ENCODE results near the gene NR1D1. TPM values are rescaled to one million over a fixed set of nuclear protein-coding genes. Genes with fewer than 3 reads are reported as not detected.

Gene NR1D1
- total RNA-seq (2016; rRNA removed; fragmentation: Illumina TruSeq; extraction: Trizol) (1.4 and 2.1 TPM in 2 replicates), polyA plus RNA-seq (2011; rRNA removed) (2.7 and 3.6 TPM in 2 replicates), polyA minus RNA-seq (2011; rRNA and poly(A)+ RNA removed; ENCODE audit: low replicate concordance) (3.3 and 6.7 TPM in 2 replicates), Bru-seq, nascent RNA (percentile 83 among the genes with signal in this experiment), BruChase-seq, experiment 1, labeled RNA remaining after a 6-hour chase (percentile 81 among the genes with signal in this experiment), BruChase-seq, experiment 2, labeled RNA remaining after a 2-hour chase (percentile 81 among the genes with signal in this experiment)
- 0.88 and 1.1 TPM in 2 replicates for total RNA-seq (2016; cell fraction: cytosol; rRNA removed; fragmentation: Illumina TruSeq; extraction: Trizol; ENCODE audit: low read depth)
- total RNA-seq (2016; cell fraction: insoluble cytoplasmic fraction; rRNA removed; fragmentation: Illumina TruSeq; extraction: Trizol) = 1.2 and 1.8 TPM in 2 replicates
- 2.2 and 2.4 TPM in 2 replicates for total RNA-seq (2016; cell fraction: membrane; rRNA removed; fragmentation: Illumina TruSeq; extraction: Trizol)
- 3.4 and 4.3 TPM in 2 replicates for total RNA-seq (2016; cell fraction: nucleus; rRNA removed; fragmentation: Illumina TruSeq; extraction: Trizol)
- polyA plus RNA-seq (2011; cell fraction: cytosol; rRNA removed) = 1.5 and 1.6 TPM in 2 replicates
- 20.3 and 22.7 TPM in 2 replicates for polyA plus RNA-seq (2011; cell fraction: nucleus; rRNA removed)
- polyA plus RNA-seq (2012) = 11.1 and 19.6 TPM in 2 replicates
- polyA plus RNA-seq (2016; cell fraction: cytosol; fragmentation: Illumina TruSeq; extraction: Trizol; ENCODE audit: low read depth) = 0.95 and 1.1 TPM in 2 replicates
- 3.8 and 5.8 TPM in 2 replicates for polyA plus RNA-seq (2016; cell fraction: insoluble cytoplasmic fraction; fragmentation: Illumina TruSeq; extraction: Trizol; ENCODE audit: low read depth)
- 2.5 and 3.4 TPM in 2 replicates for polyA plus RNA-seq (2016; cell fraction: membrane; fragmentation: Illumina TruSeq; extraction: Trizol; ENCODE audit: low read depth)
- 9.5 and 10.0 TPM in 2 replicates for polyA plus RNA-seq (2016; cell fraction: nucleus; fragmentation: Illumina TruSeq; extraction: Trizol; ENCODE audit: insufficient read depth, low read depth)
- 4.5 and 6.5 TPM in 2 replicates for polyA minus RNA-seq (2011; cell fraction: cytosol; rRNA and poly(A)+ RNA removed)
- polyA minus RNA-seq (2011; cell fraction: nucleus; rRNA and poly(A)+ RNA removed) = 7.6 and 8.1 TPM in 2 replicates
- long read RNA-seq, experiment 1, partial matches to known transcripts = 0 of 2 reads
- long read RNA-seq, experiment 1, other reads (novel, unspliced or antisense) = 0 of 2 reads
- long read RNA-seq, experiment 2, transcript NR1D1-201 (8 exons, 2,772 nt) = major isoform, 57 of 83 reads
- long read RNA-seq, experiment 2, partial matches to known transcripts = 21 of 83 reads
- long read RNA-seq, experiment 2, other reads (novel, unspliced or antisense) = 5 of 83 reads

DNA sequence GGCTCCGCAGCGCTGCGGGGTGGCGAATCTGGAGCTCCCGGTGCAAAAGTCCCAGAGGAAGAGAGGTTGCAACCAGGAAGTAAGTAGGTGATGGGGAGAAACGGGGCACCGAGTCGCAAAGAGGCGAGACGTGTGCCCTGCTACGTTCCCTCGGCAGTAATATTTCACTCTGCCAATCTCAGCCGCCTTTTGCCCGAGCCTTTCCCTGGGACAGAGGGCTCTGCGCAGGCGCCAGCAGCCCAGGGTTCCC, at the start of gene NR1D1:
TSS of gene NR1D1 (minus strand) at position 171 of the 250 bp plus-strand sequence. CDS start 495 bp downstream, outside the sequence.
- DNase-seq (ENCODE audit: low spot score) = no peak
- TF ChIP-seq, protein P1, sequence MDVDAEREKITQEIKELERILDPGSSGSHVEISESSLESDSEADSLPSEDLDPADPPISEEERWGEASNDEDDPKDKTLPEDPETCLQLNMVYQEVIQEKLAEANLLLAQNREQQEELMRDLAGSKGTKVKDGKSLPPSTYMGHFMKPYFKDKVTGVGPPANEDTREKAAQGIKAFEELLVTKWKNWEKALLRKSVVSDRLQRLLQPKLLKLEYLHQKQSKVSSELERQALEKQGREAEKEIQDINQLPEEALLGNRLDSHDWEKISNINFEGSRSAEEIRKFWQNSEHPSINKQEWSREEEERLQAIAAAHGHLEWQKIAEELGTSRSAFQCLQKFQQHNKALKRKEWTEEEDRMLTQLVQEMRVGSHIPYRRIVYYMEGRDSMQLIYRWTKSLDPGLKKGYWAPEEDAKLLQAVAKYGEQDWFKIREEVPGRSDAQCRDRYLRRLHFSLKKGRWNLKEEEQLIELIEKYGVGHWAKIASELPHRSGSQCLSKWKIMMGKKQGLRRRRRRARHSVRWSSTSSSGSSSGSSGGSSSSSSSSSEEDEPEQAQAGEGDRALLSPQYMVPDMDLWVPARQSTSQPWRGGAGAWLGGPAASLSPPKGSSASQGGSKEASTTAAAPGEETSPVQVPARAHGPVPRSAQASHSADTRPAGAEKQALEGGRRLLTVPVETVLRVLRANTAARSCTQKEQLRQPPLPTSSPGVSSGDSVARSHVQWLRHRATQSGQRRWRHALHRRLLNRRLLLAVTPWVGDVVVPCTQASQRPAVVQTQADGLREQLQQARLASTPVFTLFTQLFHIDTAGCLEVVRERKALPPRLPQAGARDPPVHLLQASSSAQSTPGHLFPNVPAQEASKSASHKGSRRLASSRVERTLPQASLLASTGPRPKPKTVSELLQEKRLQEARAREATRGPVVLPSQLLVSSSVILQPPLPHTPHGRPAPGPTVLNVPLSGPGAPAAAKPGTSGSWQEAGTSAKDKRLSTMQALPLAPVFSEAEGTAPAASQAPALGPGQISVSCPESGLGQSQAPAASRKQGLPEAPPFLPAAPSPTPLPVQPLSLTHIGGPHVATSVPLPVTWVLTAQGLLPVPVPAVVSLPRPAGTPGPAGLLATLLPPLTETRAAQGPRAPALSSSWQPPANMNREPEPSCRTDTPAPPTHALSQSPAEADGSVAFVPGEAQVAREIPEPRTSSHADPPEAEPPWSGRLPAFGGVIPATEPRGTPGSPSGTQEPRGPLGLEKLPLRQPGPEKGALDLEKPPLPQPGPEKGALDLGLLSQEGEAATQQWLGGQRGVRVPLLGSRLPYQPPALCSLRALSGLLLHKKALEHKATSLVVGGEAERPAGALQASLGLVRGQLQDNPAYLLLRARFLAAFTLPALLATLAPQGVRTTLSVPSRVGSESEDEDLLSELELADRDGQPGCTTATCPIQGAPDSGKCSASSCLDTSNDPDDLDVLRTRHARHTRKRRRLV (CRISPR knock-in tag; IDR thresholded peaks at IDR 0.05) = no peak
- TF ChIP-seq ZNF138 (CRISPR knock-in tag; IDR thresholded peaks at IDR 0.05; ENCODE audit: low read depth) = no peak
- no peak for TF ChIP-seq FOXA1 (IDR thresholded peaks at IDR 0.05)
- TF ChIP-seq FOXA1 (CRISPR knock-in tag; IDR thresholded peaks at IDR 0.05) = no peak
- TF ChIP-seq ZNF224 (CRISPR knock-in tag; IDR thresholded peaks at IDR 0.05) = no peak
- TF ChIP-seq, protein P2, sequence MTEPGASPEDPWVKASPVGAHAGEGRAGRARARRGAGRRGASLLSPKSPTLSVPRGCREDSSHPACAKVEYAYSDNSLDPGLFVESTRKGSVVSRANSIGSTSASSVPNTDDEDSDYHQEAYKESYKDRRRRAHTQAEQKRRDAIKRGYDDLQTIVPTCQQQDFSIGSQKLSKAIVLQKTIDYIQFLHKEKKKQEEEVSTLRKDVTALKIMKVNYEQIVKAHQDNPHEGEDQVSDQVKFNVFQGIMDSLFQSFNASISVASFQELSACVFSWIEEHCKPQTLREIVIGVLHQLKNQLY (CRISPR knock-in tag; IDR thresholded peaks at IDR 0.05) = no peak
- no peak for TF ChIP-seq ZNF160 (CRISPR knock-in tag; IDR thresholded peaks at IDR 0.05)
- TF ChIP-seq, protein P3, sequence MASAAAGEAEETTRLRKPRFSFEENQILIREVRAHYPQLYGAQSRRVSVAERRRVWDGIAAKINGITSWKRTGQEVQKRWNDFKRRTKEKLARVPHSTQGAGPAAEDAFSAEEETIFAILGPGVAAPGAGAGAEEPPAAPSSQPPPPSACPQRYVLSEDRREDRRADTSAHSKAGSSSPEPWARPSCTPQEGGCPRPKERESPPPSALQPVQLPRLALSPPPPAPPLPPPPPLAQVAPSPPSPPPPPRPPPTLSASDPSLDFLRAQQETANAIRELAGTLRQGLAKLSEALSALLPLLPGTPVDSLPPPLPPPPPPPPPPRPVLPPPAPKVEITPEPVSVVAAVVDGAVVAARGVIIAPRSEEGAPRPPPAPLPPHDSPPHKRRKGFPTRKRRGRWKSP (CRISPR knock-in tag; IDR thresholded peaks at IDR 0.05) = no peak
- TF ChIP-seq, protein P4, sequence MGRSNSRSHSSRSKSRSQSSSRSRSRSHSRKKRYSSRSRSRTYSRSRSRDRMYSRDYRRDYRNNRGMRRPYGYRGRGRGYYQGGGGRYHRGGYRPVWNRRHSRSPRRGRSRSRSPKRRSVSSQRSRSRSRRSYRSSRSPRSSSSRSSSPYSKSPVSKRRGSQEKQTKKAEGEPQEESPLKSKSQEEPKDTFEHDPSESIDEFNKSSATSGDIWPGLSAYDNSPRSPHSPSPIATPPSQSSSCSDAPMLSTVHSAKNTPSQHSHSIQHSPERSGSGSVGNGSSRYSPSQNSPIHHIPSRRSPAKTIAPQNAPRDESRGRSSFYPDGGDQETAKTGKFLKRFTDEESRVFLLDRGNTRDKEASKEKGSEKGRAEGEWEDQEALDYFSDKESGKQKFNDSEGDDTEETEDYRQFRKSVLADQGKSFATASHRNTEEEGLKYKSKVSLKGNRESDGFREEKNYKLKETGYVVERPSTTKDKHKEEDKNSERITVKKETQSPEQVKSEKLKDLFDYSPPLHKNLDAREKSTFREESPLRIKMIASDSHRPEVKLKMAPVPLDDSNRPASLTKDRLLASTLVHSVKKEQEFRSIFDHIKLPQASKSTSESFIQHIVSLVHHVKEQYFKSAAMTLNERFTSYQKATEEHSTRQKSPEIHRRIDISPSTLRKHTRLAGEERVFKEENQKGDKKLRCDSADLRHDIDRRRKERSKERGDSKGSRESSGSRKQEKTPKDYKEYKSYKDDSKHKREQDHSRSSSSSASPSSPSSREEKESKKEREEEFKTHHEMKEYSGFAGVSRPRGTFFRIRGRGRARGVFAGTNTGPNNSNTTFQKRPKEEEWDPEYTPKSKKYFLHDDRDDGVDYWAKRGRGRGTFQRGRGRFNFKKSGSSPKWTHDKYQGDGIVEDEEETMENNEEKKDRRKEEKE (IDR thresholded peaks at IDR 0.05) = no peak
- no peak; the same call in 1 of the 2 replicates for TF ChIP-seq IRF2 (CRISPR knock-in tag; IDR thresholded peaks at IDR 0.05)

More for the DNA sequence above, at the start of gene NR1D1:
- no TSS peak for BruUV-seq (replicated peaks)
- FAIRE-seq (no peak), ATAC-seq (no peak)
- Histone ChIP-seq H3K27ac (ENCODE audit: extremely low read length, insufficient read depth, low read length) (peak within 1 kb of the TSS; percentile 95), H3K9ac (ENCODE audit: insufficient read depth, low read depth, low read length) (peak within 1 kb of the TSS; percentile 94), H3K9me3 (ENCODE audit: low read length) (no peaks in the 10 kb centered on the region), H3K27me3 (ENCODE audit: control insufficient read depth in 1 of 2, insufficient read depth in 2 of 2, low read length in 2 of 2) (no peaks in the 10 kb centered on the region; a peak in 1 of 5 replicates), H4K20me1 (ENCODE audit: insufficient read depth, low read length) (no peaks in the 10 kb centered on the region), H3K4me1 (ENCODE audit: insufficient read depth, low read length) (peaks cover 80% of the 10 kb centered on the region), H3K79me2 (ENCODE audit: insufficient read depth, low read length) (peaks cover 18% of the 10 kb centered on the region), H2AFZ (ENCODE audit: low read length) (no peak within 1 kb of the TSS), H3K36me3 (replicated peaks in 1 of 2; ENCODE audit: control insufficient read depth in 1 of 2, insufficient read depth in 2 of 2, low read length in 2 of 2) (peaks cover 13 to 22% of the 10 kb centered on the region in 2 experiments), H3K4me2 (ENCODE audit: low read depth, low read length) (peak within 1 kb of the TSS; percentile 94), H3K4me3 (replicated peaks in 1 of 3; ENCODE audit: insufficient read depth in 1 of 3, low read depth in 2 of 3, low read length in 3 of 3) (peak within 1 kb of the TSS; percentile 72 to 86 (median 79))
- CTCF ChIA-PET (ENCODE audit: low intra/inter-chr PET ratio, low total read pairs) = no interaction called here
- in situ Hi-C loops (cut with HindIII; ENCODE audit: extremely low pct_ligation_motif_present, low pct_unique_long_range_greater_than_20kb) (no loop called here), intact Hi-C loops (cut with micrococcal nuclease; ENCODE audit: unreplicated experiment) (loop anchor here (10.0 kb wide), 1 partner anchor 176 kb away; the partner anchor contains the start of genes LRRC3C and ORMDL3)
- POLR2A ChIA-PET = interaction anchor here (0.5 to 8.1 kb wide), 32 partner anchors 8 to 1588 kb away, joined by 3 to 568 read pairs (median 5); partner anchors contain the start of genes CASC3, CDK12, CSF3 and EIF1
- WGBS (ENCODE audit: low lambda C conversion rate) = 0% methylated on average over 12 of the region's 16 CpGs
